Activated naive CD8-positive, alpha-beta T cell treated with anti-CD3 and anti-CD28 coated beads, Interleukin-2, amount 50 U/mL, for 16 hours (primary cell): Measurements from ENCODE around the gene SYNPO.

Source experiments
- DNase-seq: peaks from one replicate; pipeline ENCODE4 v3.0.0-alpha.2; 2020; ENCODE audit warnings: low read depth, low spot score

Gene SYNPO

DNA sequence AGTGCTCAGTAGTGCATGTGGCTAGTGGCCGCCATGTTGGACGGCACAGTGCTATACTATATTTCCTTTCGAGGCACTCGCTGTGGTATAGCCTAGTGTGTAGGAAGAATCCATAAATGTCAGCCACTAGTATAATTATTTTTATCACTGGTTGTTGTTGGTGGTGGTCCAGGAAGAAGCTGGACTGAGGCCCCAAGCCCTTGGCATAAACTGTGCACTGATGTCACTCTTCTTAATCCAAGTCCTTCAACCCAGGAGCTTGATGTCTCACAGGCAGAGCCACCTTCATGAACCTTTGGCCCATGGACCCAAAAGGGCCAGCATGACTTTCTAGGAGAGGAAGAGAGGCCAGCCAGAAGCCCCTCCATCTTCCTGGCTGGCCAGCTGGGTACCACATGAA, 32.5 kb upstream of the SYNPO start:
- DNase-seq: no peak

DNA sequence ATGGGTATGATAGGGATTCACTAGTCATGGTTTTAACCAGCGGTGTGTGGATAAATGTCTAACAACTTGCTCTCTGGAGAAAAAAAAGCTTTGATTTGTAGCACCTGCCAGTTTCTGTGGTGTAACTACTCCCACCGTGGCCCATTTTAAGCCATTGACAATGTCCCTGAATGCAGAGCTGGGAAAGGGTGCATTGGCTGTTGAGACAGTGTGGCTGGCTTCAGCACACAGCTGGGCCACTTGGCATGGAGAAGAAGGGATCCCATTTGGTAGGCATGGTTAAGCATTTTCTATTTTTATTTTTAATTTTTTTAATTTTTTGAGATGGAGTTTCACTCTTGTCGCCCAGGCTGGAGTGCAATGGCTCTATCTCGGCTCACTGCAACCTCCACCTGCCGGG, 31.5 kb upstream of the SYNPO start:
- DNase-seq: no peak

DNA sequence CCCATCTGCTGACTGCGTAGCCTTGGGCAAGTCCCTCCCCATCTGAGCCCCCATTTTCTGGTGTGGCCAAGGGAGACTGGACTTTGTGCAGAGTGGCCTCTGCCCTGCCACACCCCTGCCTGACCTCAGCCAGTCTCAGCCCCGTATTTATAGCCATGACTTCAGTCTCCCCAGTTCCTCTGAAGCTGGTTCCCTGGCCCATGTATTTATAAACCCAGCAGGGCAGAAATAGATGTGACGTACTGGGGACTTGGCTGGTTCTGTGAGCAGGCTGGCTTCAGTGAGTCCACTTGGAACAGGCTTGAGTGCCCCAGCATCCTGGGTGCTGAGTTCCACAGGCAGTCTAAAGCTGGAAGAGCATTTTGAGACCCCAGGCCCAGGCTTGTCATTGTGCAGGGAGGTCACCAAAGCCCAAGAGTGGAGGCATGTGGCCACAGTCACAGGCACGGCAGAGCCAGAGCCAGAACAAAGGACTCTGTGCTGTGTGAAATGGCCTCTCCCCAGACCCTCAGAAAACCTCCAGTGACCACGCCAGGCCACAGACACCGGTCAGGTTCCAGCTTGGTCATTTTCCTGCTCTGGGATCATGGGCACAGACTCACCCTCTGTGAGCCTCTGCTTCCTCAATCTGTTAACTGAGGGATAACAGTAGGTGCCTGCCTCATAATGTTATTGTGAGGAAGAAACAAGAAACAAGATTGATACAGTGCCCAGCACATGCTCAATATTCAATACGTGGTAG, 30.4 kb upstream of the SYNPO start:
- no peak for DNase-seq

DNA sequence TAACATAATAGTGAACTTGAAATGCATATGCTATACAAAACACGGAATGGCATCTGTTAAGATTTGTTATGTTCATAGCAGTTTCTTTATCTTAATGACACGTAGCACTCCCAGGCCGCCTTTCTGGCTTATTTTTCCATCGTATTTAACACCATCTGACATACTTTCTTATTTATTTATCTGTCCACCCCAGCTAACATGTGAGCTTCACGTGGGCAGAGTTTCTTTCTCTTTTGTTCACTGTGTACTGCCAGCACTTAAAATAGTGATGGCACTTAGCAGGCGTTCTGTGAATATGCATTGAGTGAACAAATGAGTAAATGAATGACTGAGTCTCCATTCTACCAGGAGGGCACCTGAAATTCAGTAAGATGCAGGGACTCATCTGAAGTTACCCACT, 29.4 kb upstream of the SYNPO start:
- no peak for DNase-seq

DNA sequence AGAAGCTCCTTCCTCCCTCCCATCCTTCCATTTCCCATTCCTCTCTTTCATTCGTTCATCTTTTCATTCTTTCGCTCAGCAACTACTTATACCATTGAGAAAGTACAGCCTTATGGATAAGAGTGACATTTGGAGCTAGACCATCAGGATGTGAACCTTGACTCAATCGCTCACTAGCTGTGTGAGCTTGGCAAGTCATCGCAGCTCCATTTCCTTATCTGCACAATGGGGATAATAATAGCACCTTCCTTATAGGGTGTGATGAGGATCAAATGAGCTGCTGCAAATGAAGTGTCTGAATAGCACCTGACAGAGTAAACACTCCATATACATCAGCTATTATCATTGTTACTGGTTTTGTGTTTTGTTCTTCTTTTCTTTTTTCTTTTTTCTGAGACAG, 28.1 kb upstream of the SYNPO start:
- no peak for DNase-seq

DNA sequence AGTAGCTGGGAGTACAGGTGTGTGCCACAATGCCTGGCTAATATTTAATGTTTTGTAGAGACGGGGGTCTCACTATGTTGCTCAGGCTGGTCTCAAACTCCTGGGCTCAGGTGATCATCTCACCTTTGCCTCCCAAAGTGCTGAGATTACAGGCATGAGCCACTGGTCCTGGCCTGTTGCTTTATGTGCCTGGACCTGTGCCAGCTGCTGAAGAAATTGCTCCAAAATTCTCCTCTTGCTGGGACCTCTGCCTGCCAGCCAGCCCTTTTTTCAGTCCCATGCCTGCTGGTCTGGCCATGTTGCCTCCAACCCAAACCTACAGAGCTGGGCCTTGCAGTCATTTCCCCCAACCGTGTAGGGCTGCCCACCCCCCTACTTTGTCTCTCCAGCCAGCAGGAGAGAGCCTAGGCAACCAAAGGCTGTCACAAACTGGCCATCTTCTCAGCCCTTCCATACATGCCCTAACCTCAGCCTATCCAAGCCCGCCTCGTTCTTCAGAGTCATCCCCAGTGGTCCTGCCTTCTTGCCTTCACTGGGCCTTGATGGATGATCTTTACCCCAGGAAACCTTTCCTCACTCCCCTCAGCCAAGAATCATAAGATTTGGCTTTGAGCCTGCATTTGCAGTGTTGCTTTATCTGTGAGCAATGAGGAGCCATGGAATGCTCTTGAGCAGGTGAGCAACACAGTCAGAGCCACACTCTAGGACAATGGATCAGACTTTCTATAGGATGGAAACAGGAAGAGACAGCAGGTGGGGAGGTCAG, 27.4 kb upstream of the SYNPO start:
- DNase-seq: no peak

DNA sequence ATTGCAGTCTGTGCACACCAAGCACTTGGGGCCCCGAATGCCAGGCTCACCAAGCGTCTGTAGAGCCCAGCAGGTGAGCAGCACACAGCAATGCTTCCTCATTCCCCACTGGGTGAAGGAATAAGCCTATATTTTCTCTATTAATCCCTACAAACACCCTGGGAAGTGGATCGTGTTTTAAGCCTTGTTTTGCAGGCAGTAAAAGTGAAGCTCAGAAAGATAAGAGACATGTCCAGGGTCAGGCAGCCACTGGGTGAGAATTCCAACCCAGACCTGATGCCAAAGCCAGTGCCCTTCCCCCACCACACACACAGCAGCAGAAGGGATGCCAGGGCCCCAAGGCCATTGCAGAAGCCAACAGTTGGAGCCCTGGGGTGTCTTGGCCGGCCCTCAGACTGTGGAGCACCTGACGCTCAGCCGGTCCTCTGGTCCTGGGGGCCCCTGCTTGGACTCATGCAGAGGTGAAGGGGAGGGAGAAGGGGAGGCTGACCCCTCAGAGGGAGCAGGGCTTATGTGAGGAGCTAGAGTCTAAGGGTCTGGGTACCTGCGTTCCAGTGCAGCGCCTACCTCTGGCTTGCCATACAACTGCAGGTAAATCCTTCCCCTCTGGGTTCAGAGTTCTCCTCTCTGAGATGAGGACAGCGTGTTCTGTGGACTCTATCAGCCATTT, 26.3 kb upstream of the SYNPO start:
- no peak for DNase-seq

DNA sequence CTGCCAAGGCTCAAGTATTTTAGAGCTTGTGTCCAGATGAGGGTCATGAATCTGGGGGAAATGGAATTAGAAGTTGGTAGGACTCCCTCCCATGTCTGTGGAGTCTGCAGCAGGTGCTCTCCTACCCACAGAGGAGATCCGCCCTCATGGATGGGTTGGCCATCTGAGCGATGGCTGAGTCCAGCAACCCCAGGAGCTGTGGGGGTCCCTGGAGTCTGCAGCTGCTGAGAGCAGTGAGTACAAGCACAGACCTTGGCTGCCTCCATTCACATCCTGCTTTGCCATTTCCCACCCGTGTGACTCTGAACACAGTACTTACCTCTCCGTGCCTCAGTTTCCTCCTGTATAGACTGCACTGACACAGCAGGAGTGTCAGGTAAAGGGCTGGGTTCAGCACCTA, 25.8 kb upstream of the SYNPO start:
- DNase-seq: no peak

DNA sequence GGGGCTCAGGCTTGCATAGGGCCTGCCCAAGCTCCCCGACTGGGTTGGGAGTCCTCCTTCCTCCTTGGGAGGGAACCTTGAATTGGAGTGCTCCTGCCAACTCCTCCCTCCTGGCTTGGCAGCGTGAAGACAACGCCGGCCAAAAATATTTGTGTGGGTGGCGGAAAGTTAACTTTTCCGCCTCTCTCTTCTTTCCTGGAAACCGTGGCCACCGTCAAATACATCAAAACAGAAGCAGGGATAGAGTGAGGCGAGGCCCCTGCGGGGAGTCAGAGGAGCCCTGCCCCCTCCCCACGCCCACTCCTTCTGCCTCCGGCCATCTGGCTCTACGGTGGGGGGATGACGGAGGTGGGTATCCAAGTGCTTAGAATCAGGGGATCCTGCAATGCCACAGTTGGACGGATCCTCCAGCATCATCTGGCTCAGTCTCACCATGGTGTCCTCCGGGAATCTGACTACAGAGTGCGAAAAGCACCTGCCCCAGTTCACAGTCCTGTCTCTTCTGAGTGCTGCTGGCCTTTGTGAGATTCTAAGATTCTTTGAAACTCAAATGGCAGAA, 25.2 kb upstream of the SYNPO start:
- DNase-seq: no peak

DNA sequence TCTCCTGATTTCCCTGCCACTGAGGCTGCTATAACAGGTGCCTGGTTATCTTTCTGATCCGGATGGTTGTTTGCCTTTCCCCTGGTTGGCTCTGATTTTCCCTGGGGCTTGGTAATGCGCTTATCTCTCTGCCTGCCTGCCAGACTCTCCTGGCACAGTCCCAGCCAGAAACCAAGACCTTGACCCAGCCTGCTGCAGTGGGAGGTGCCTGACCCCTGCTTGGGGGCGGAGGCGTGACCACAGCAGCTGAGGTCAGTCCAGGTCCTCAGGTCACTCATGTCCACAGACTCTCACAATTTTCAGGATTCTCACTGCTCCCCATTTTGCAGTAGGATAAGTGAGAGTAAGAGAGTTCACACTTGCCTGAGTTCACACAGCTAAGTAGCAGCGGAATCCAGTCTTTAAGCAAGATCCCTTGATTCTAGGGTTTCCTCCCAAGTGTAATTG, 24.4 kb upstream of the SYNPO start:
- DNase-seq: no peak

DNA sequence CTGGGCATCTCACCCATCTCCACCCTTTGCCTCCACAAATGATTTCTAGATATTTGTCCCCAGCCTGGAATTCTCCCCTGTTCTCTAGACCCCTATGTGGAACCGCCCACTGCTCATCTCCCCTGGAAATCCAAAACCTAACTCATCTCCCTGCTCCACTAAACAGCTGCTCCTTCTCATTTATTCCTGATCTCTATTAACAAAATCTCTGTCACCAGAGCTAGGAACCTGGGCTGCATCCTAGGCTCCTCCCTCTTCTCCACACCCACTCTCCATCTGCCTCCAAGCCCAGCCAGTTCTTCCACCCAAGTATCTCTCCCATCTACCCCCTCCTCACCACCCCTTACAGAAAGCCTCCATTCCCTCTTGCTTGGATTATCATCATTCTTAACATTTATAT, 24.0 kb upstream of the SYNPO start:
- no peak for DNase-seq

DNA sequence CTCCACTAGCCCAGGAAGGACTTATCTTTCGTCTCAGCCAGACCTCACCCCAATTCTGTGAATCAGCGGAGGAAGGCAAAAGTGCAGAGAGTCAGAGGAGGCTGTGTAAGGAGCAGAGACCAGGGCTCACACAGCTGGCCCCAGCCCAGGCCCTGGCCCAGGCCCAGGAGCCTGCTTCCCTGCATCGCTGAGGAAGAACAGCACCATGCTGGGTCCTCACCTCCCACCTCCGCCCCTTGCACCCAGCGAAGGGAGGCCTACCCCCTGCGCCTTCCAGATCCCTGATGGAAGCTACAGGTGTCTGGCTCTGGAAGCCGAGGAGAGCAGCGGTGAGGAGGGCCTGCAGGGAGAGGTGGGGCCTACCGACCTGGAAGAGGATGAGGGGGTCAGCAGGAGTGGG, 22.3 kb upstream of the SYNPO start:
- DNase-seq: no peak

DNA sequence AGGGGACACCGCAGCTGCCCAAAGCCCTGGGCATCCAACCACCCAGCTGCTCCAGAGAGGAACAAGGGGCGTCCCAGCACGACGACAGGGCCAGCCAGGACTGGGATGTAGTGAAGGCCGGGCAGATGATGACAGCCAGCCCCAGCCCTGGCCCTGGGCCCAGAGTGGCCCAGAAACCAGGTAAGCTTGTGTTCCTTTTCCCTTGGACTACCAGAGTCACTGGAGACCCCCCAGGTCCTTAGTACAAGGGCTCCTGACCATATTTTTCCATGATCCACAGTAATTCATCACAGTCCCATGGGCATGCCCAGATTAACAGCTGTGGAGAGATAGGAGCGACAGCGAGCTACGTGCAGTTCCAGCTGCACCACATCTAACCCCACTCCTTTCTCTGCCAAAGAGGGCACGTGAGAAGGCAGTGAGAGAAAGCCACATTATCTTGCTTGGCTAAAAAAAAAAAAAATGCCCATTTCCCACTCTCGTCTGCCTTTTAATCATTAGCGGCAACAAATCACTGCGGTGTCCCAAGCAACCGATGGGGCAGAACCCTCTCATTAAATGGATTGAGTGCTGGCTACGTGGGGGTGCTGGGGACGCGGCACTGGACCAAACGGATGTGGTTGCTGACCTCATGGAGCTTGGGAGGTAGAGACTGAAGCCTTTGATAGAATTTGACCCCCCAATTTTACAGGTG, 21.7 kb upstream of the SYNPO start:
- DNase-seq: no peak

DNA sequence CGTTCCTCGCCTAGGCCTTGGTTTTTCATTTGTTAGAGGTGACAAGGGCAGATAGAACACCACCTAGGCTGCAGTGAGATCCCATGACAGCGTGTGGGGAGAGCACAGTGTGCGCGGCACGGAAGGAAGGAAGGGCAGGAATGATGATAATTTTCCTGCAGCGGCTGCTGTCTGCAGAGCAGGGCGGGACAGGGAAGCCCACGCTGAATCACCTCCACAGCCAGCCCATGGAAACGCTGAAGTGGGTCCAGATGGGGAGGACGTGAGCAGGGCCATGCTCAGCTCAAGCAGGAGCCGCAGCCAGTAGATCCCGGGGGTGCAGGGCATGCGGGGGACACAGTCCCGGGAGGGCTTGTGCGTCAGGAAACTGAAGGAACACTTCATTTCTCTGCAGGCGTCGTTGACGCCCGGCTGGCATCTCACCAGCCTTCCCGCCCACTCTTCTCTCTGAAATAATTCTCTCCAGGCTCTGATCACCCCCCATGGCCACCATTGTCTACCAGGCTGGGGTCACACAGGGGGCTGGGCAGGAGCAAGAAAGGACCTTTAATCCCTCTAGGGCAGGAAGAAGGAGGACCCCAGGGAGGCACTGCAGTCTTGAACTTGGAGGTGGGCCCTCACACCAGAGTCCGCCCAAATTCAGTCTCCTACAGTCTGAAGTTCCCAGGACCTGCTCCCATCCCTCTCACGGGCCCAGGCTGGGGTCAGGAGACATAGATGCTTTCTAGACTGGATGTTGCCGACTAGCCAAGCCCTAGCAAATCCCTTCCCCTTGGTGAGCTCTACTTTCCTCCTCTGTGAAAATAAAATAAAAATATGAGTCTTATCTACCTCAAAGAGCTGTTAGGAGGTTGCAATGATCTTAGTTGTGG, 20.9 kb upstream of the SYNPO start:
- no peak for DNase-seq

DNA sequence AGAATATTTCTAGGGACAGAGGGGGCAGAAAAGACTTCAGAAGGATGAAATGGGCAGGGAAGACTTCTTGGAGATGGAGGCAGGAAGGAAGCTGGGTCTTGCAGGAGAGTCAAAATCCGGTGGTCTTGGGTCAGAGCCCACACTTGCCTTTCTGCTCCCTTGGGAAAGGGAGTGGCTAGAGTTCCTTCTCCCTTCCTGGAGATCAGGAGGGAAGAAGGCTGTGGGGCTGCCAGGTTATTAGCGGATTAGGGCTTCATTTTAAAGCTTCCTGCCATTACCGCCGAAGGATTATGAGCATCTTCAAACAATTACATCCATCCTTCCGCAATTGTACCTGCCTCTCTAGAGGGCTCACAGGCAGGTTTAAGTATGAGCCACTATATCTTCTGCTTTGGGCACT, 19.2 kb upstream of the SYNPO start:
- DNase-seq: no peak

DNA sequence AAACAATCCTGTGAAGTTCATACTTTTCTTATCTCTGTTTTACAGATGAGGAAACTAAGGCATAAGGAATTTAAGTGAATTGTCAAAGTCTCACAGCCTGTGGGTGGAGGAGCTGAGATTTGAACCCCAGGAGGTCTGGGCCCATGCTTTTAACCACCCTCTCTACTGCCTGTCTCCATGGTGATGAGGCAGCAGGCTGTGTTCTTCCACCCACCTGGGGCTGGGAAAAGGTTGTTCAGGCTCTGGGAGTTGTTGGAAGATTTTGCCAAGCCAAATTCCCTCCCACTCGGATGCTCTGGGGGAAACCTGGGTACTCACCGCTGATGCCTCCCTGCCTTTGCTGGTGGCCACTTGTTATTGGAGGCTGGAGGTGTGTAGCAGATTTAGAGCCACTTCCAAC, 18.3 kb upstream of the SYNPO start:
- DNase-seq: no peak

DNA sequence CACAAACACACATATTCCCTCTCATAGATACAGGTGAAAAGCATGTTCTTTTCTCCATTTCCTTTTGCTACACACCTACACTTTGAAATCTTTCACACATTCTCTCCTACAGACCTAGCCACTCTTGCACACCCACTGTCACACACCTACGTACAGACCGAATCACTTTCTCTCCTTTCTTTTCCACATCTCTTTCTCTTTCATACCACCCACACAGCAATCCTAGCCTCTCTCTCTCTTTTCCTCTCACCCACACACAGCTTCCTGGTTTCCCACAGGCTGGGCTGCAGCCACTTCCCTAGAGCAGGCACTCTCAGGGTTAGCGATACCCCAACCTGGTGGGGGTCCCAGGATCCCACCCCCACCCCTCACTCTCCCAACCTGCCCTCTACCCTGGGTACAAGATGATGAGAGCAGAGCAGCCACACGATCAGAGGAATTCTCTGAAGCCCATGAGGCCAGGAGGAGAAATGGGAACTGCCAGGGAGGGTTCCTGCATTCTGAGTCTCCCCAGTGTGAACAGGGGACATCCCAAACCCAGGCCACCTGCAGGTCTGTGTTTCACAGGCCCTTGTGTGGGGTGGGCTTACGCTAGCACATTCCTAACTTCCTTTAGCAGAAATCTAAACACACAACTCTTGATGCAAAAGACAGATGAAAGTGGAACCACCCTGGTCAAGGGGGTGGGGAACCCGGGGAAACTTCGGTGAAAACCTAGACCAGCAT, 17.1 kb upstream of the SYNPO start:
- no peak for DNase-seq

DNA sequence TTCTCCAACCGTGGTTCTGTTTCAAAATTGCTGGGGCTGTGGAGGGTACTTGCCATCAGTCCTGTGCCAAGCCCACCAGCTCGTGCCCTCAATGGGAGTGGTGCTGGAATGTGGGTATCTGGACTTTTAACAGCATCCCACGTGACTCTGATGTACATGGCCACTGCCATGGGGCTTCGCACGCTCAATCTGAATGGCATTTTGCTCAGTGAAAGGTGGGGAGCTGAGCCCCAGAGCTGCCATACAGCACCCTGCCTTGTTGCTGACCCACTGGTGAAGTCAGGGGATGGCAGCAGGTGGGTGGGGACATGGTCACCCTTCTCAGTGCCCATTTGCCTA, 16.6 kb upstream of the SYNPO start:
- DNase-seq: no peak

DNA sequence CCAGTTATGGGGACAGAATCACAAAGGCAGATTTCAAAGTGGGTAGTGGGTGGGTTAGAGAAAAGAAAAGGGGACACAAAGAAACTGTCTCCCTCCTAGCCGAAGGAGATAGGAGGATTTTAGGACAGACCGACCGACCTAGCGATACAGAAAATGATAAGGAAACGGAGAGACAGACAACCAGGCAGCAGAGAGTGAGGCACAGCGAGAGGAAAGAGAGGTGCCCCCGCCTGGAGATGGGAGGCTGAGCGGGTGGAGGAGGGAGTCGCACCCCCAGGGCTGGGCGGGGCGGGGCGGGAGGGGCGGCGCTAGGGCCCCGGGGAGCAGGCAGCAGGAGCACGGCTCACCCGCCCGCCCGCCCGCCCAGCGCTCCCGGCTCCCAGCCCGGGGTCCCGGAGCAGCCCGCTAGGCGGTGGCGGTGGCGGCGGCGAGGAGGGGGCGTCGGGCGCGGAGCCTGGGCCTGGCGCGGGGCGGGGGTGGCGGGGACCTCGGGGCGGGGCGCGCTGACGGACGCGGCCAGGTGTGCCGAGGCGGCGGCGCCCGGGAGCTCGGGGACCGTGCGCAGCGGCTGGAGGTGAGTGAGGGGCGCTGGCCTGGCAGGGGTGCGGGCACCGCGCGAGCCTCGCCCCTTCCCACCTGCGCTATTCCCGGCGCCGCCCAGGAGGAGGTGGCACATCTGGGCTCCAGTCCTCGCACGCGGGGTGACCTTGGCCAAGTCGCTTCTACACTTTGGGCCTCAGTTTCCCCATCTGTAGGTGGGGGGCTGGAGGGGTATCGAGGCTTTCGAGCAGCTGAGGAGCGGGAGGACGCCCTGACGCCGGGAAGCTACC, 15.9 kb upstream of the SYNPO start:
- no peak for DNase-seq

DNA sequence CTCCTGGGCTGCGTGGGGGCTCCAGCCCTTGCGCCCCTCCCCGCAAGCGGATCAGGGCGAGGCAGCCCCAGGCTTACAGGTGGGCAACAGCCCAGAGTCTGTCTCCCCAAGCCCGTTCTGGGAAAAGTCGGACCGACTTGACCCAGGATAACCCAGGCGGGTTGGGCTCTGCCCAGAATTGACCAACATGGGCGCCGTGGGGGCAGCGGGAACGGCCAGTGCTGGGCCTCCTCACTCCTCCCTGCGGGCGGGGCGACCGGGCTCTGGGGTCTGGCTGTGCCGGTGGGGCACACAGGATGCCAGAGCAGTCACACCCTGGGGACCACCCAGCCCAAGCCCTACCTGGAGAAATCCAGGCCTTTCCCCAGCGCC, 15.3 kb upstream of the SYNPO start:
- no peak for DNase-seq
